Mucosa of descending colon (tissue), 3 donors: ENCODE results near the gene DNAH17. TPM values are rescaled to one million over a fixed set of nuclear protein-coding genes. Genes with fewer than 3 reads are reported as not detected.

ENCODE experiments used
- ATAC-seq: fragments of 200-7000 bp; cut with Tn5 transposase; one replicate; pipeline ENCODE4 v1.9.1; 2020; ENCODE audit warnings: mild to moderate bottlenecking, moderate library complexity
- DNase-seq, 3 donors: peaks; one replicate each; pipeline ENCODE4 v3.0.0-alpha.2; 2020
- H3K36me3 ChIP-seq: fragments of 200-600 bp; one replicate; pipeline ENCODE4 v1.8.0; 2021; ENCODE audit warnings: low read depth, mild to moderate bottlenecking
- H3K4me1 ChIP-seq: fragments of 200-600 bp; one replicate; pipeline ENCODE4 v1.8.0; 2021; ENCODE audit warnings: low read depth, mild to moderate bottlenecking
- H3K4me3 ChIP-seq: fragments of 200-600 bp; one replicate; pipeline ENCODE4 v1.8.0; 2021; ENCODE audit warnings: mild to moderate bottlenecking
- H3K9me3 ChIP-seq: fragments of 200-600 bp; one replicate; pipeline ENCODE4 v1.8.0; 2021; ENCODE audit warnings: mild to moderate bottlenecking
- CTCF ChIP-seq: fragments of 200-600 bp; IDR thresholded peaks from one replicate; pipeline ENCODE4 v1.8.0; 2022; ENCODE audit warnings: antibody characterized with exemption, mild to moderate bottlenecking
- intact Hi-C, 2 donors: fragments of 100-400 bp; cut with DNase I in 1 of 2; cut with micrococcal nuclease in 1 of 2; formaldehyde crosslinking; loops; one replicate each; pipeline versions ENCODE4 v1.11.0 to v1.11.1; 2022; cut with DNase I, micrococcal nuclease
- total RNA-seq, 3 donors: library from RNA; stranded (reverse); fragmentation: NEBNext Ultra II Directional in 2 of 3; extraction: Animal tissue kit (Norgen Biotek cat#: 25700) in 2 of 3; gene quantifications; one replicate each; pipeline versions ENCODE4 v1.2.1 to v1.2.4, GENCODE V29; 2021 to 2023
- donor health status: DM: no; HTN: no; CAD: no; lungs with moderate emphysema.
- donor health status: DM: no; HTN: no; CAD: no.
- donor health status: DM: no; HTN: yes; CAD: no.

Gene DNAH17
- total RNA-seq, 3 donors from 2014 or later: 0.06 to 0.17 TPM; not detected in 1

GRCh38 chr17:78474614-78475146, 102.5 kb downstream of the DNAH17 start:
- intact Hi-C loops: no loop called here
- peak; percentile 31 for ATAC-seq

GRCh38 chr17:78473951-78474613, 103.1 kb downstream of the DNAH17 start:
- TF ChIP-seq CTCF: no peak
- DNase-seq: no peak
- Histone ChIP-seq H3K36me3 (no peaks in the 10 kb centered on the region), H3K9me3 (no peaks in the 10 kb centered on the region), H3K4me1 (no peaks in the 10 kb centered on the region), H3K4me3 (no peak overlapping the region)
- ATAC-seq: no peak
- intact Hi-C loops: no loop called here

More at GRCh38 chr17:78474614-78475146, 102.5 kb downstream of the DNAH17 start:
- DNase-seq: peak in 1 of 3 donors; percentile 16
- no peaks in the 10 kb centered on the region for H3K36me3 ChIP-seq
- H3K9me3 ChIP-seq: no peaks in the 10 kb centered on the region
- H3K4me1 ChIP-seq: no peaks in the 10 kb centered on the region
- no peak overlapping the region for H3K4me3 ChIP-seq
- TF ChIP-seq CTCF: no peak

GRCh38 chr17:78472035-78472905, 104.9 kb downstream of the DNAH17 start:
- no peak for TF ChIP-seq CTCF
- no peaks in the 10 kb centered on the region for H3K9me3 ChIP-seq
- no peak overlapping the region for H3K4me3 ChIP-seq
- intact Hi-C loops: no loop called here
- DNase-seq (no peak), ATAC-seq (no peak)
- H3K4me1 ChIP-seq: no peaks in the 10 kb centered on the region
- H3K36me3 ChIP-seq: no peaks in the 10 kb centered on the region

GRCh38 chr17:78471635-78472034, 105.6 kb downstream of the DNAH17 start:
- no peak for DNase-seq
- H3K4me3 ChIP-seq: no peak overlapping the region
- H3K36me3 ChIP-seq: no peaks in the 10 kb centered on the region
- TF ChIP-seq CTCF: no peak
- no peaks in the 10 kb centered on the region for H3K4me1 ChIP-seq
- intact Hi-C loops: no loop called here
- ATAC-seq: no peak
- H3K9me3 ChIP-seq: no peaks in the 10 kb centered on the region

- ATAC-seq: no peak
- H3K36me3 ChIP-seq: no peaks in the 10 kb centered on the region
- no peak for TF ChIP-seq CTCF
Observed at GRCh38 chr17:78469443-78469842, 107.8 kb downstream of the DNAH17 start.

More at GRCh38 chr17:78469443-78469842, 107.8 kb downstream of the DNAH17 start:
- no peak for DNase-seq
- H3K4me1 ChIP-seq: no peaks in the 10 kb centered on the region
- H3K9me3 ChIP-seq: no peaks in the 10 kb centered on the region
- H3K4me3 ChIP-seq: no peak overlapping the region
- intact Hi-C loops: no loop called here
